GM12865 (cell line): Measurements from ENCODE around the gene FEN1.

Experiments used
- DNase-seq: peaks from one replicate; pipeline ENCODE4 v3.0.0; 2010; ENCODE audit warnings: low read depth
- H3K4me3 ChIP-seq: 2 replicates; pipeline ENCODE4 v1.5.1; 2011; ENCODE audit warnings: mild to moderate bottlenecking, low read depth, low read length, control low read depth
- TF ChIP-seq, protein P1 (sequence below): IDR thresholded peaks from 2 replicates; pipeline ENCODE4 v1.5.1; 2011; ENCODE audit warnings: low read length, control low read depth, low read depth, inconsistent platforms; ENCODE audit not compliant: insufficient read depth; ENCODE audit errors: missing control alignments

FEN1 gene

GRCh38 chr11:61832754-61833153 lies 40.0 kb downstream of the FEN1 start:
- TF ChIP-seq, protein P1, sequence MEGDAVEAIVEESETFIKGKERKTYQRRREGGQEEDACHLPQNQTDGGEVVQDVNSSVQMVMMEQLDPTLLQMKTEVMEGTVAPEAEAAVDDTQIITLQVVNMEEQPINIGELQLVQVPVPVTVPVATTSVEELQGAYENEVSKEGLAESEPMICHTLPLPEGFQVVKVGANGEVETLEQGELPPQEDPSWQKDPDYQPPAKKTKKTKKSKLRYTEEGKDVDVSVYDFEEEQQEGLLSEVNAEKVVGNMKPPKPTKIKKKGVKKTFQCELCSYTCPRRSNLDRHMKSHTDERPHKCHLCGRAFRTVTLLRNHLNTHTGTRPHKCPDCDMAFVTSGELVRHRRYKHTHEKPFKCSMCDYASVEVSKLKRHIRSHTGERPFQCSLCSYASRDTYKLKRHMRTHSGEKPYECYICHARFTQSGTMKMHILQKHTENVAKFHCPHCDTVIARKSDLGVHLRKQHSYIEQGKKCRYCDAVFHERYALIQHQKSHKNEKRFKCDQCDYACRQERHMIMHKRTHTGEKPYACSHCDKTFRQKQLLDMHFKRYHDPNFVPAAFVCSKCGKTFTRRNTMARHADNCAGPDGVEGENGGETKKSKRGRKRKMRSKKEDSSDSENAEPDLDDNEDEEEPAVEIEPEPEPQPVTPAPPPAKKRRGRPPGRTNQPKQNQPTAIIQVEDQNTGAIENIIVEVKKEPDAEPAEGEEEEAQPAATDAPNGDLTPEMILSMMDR, result no peak

DNA sequence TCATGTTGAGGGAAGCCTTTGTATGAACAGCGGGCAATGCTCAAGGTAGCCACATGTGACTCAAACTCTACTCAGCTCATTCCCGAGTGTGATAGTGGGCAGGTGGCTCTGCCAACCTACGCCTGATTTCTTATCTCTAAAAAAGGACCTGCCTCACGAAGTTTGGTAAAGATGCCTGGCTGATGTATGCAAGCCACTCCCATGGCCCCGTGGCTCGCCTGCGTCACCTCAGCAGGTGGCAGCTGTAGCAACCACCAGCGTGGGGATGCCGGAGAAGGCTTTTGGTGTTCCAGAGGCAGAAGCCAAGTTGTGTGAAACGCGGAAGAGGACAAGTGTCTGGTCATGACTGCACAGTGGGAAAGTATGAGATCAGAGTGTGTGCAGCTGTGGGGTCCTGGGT lies 40.8 kb downstream of the FEN1 start:
- H3K4me3 ChIP-seq, result no peak overlapping the region
- TF ChIP-seq, protein P1, result no peak
- no peak for DNase-seq

More at GRCh38 chr11:61832754-61833153, 40.0 kb downstream of the FEN1 start:
- DNase-seq, result no peak
- no peak overlapping the region for H3K4me3 ChIP-seq

DNA sequence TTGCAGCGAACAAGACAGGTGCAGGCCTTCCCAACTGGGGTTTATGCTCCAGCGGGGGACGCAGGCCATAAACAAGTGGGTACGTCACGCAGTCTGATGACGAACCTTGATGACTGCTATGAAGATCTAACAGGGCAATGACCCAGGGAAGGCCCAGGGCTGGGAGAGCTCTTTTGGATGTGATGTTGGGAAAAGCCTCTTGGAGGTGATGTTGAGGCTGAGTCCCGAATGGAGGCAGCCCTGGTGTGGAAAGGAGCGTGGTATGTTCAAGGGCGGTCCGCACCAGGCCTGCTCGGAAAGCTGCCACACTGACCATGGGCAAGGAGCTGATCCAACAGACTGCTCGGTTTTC lies 41.2 kb downstream of the FEN1 start:
- DNase-seq, result no peak
- TF ChIP-seq, protein P1, result no peak
- peak overlapping the region; percentile 54 for H3K4me3 ChIP-seq

DNA sequence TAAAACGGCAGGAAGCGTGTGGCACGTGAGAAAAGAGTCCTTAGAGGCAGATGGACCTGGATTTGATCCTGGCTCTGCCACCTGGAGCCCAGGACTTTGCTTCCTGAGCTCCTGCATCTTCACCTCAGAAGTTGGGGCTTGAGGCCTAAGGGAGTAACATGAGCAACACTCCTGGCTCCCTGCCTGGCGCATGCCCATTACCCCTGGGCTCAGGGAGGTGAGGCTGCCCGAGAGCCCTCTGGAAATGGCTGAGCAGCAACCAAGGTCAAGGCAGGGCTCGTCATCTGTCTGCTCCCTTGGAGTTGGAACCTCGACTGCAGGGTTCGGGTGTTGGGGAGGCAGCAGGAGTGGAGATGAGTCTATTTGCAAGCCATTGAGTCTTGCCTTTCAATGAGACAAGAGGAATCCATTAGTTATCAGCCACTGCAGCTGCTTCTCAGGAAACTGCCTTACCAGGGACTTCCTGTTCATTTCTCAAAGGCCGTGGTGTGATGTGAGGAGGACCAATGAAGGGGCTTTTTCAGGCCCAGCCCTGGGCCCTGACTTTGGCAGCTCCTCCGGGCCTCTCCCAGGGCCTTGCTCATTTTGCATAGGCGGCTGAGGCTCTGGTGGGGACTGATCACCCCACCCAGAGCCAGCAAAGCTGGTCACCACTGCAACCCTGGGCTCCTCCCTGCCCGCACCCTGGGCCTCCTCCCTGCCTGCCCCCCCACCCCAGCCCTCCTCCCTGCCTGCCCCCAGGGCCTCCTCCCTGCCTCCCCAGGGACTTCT lies 41.8 kb downstream of the FEN1 start:
- peak; percentile 95 for DNase-seq

DNA sequence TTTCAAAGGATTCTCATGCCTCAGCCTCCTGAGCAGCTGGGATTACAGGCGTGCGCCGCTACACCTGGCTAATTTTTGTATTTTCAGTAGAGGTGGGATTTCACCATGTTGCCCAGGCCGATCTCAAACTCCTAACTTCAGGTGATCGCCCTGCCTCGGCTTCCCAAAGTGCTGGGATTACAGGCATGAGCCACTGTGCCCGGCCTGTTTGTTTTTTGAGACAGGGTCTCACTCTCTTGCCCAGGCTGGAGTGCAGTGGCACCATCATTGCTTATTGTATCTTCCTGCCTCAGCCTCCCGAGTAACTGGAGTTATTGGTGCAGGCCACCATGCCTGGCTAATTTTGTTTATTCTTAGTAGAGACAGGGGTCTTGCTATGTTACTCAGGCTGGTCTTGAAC lies 43.5 kb downstream of the FEN1 start:
- TF ChIP-seq, protein P1, result no peak
- DNase-seq, result no peak
- H3K4me3 ChIP-seq, result no peak overlapping the region

More for the DNA sequence above, 41.8 kb downstream of the FEN1 start:
- H3K4me3 ChIP-seq, result peak overlapping the region; percentile 54
- TF ChIP-seq, protein P1, result no peak

DNA sequence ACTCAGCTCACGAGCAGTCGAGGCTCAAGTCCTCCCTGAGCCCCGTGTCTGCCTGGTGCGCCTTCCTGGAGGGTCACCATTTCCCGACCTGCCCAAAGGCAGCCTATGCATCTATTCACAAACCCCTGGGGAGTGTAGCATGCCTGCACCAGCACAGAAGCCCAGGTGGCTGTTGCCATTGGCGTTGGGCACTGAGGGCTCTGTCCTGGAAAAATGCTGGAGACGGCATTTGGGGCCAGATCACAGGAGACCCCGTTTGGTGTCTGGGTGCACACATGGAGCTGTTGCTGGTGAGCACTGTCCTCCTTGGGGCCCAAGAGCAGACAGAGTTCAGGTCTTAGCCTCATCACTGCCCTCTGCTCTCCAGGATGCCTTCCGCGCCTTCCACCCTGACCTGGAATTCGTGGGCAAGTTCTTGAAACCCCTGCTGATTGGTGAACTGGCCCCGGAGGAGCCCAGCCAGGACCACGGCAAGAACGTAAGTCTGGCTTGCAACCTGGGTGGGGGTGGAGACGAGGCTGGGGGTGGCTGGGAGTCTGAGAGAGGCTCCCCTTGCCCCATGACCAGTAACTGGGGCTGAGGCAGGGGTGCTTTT lies 44.8 kb downstream of the FEN1 start:
- H3K4me3 ChIP-seq, result no peak overlapping the region
- no peak for DNase-seq
- TF ChIP-seq, protein P1, result no peak
